Activated CD8-positive, alpha-beta T cell treated with anti-CD3 and anti-CD28 coated beads, Interleukin-2, amount 10 ng/mL, durations not matched to agents 7 days and 5 days (primary cell): Measurements from ENCODE around the gene ABHD6. TPM values are rescaled to one million over a fixed set of nuclear protein-coding genes. Genes with fewer than 3 reads are reported as not detected.
"Not testable (repeated sequence)": the region's sequence is repeated elsewhere in the genome, so short reads cannot be mapped to it uniquely, and the experiment has no call there.

Source experiments
- ATAC-seq: fragments of 150-1000 bp; cut with Tn5 transposase; one replicate; pipeline ENCODE4 v1.10.0; 2021; ENCODE audit warnings: moderate library complexity
- CTCF ChIA-PET: fragments of 350-600 bp; sonication (Branson Sonifier 250); formaldehyde crosslinking; loops from one replicate; lab custom pipeline; 2021; ENCODE audit warnings: antibody characterized with exemption; lab: Charles Lee
- POLR2A ChIA-PET: fragments of 350-600 bp; sonication (Branson Sonifier 250); formaldehyde crosslinking; loops from one replicate; lab custom pipeline; 2021; ENCODE audit warnings: antibody characterized with exemption; lab: Charles Lee
- DNase-seq: peaks from one replicate; pipeline ENCODE4 v3.0.0-alpha.2; 2020
- H3K27ac Mint-ChIP-seq: one replicate; pipeline ENCODE4 v1.8.0; 2021; ENCODE audit warnings: mild to moderate bottlenecking, mixed read lengths
- H3K27me3 Mint-ChIP-seq: one replicate; pipeline ENCODE4 v1.8.0; 2021; ENCODE audit warnings: low read depth, mixed read lengths
- H3K36me3 Mint-ChIP-seq: one replicate; pipeline ENCODE4 v1.8.0; 2021; ENCODE audit warnings: low read depth, mixed read lengths
- H3K4me1 Mint-ChIP-seq: one replicate; pipeline ENCODE4 v1.8.0; 2021; ENCODE audit warnings: low read depth, mixed read lengths
- H3K4me3 Mint-ChIP-seq: one replicate; pipeline ENCODE4 v1.8.0; 2021; ENCODE audit warnings: mild to moderate bottlenecking, mixed read lengths
- H3K9me3 Mint-ChIP-seq: one replicate; pipeline ENCODE4 v1.8.0; 2022; ENCODE audit warnings: mixed read lengths; ENCODE audit not compliant: insufficient read depth
- total RNA-seq, 2 experiments: library from RNA; stranded (reverse); gene quantifications; one replicate each; pipeline ENCODE4 v1.2.3, GENCODE V29; 2021

The ABHD6 gene
- total RNA-seq, 2 experiments from 2014 or later, result 4.0 to 4.4 TPM

- H3K4me1 Mint-ChIP-seq, result peaks cover 14% of the 10 kb centered on the region
- H3K4me3 Mint-ChIP-seq, result no peak overlapping the region
- ChIA-PET POLR2A (no interaction called here), CTCF (interaction anchor here (1.1 to 3.1 kb wide), 2 partner anchors 8 to 22 kb away, joined by 3 to 14 read pairs; no protein-coding TSS in a partner anchor)
- no peaks in the 10 kb centered on the region for H3K9me3 Mint-ChIP-seq
- peaks cover 11% of the 10 kb centered on the region for H3K27me3 Mint-ChIP-seq
- no peak for DNase-seq
- no peak for ATAC-seq
- no peaks in the 10 kb centered on the region for H3K36me3 Mint-ChIP-seq
- H3K27ac Mint-ChIP-seq, result no peak overlapping the region
These were observed 27.7 kb upstream of the ABHD6 start for GRCh38 chr3:58209933-58210332.

- no peaks in the 10 kb centered on the region for H3K36me3 Mint-ChIP-seq
- no peaks in the 10 kb centered on the region for H3K9me3 Mint-ChIP-seq
- POLR2A ChIA-PET, result no interaction called here
- H3K27me3 Mint-ChIP-seq, result peaks cover 9% of the 10 kb centered on the region
- CTCF ChIA-PET, result interaction anchor here (1.1 kb wide), 1 partner anchor 9 kb away, joined by 3 read pairs; no protein-coding TSS in a partner anchor
- no peak for ATAC-seq
- no peak for DNase-seq
- peaks cover 18% of the 10 kb centered on the region for H3K4me1 Mint-ChIP-seq
- no peak within 1 kb of the TSS for H3K27ac Mint-ChIP-seq
- no peak within 1 kb of the TSS for H3K4me3 Mint-ChIP-seq
These were observed 26.7 kb upstream of the ABHD6 start, which contains the start of gene DNASE1L3 for GRCh38 chr3:58210761-58211460. DNASE1L3 (minus strand) TSS chr3:58210972; CDS start chr3:58210906, 66 bp downstream.

GRCh38 chr3:58214484-58215316 lies 22.9 kb upstream of the ABHD6 start:
- no peaks in the 10 kb centered on the region for H3K36me3 Mint-ChIP-seq
- CTCF ChIA-PET, result interaction anchor here (1.0 to 10.9 kb wide), 12 partner anchors 9 to 350 kb away, joined by 3 to 170 read pairs (median 5); partner anchors contain the start of genes HTD2 and RPP14
- H3K9me3 Mint-ChIP-seq, result no peaks in the 10 kb centered on the region
- no peak overlapping the region for H3K4me3 Mint-ChIP-seq
- DNase-seq (peak; percentile 40), ATAC-seq (peak; percentile 70)
- peaks cover 9% of the 10 kb centered on the region for H3K27me3 Mint-ChIP-seq
- H3K27ac Mint-ChIP-seq, result peak overlapping the region; percentile 51
- POLR2A ChIA-PET, result no interaction called here
- H3K4me1 Mint-ChIP-seq, result peaks cover 15% of the 10 kb centered on the region

- ChIA-PET CTCF (interaction anchor here (1.0 to 10.9 kb wide), 12 partner anchors 8 to 351 kb away, joined by 3 to 170 read pairs (median 5); partner anchors contain the start of genes FLNB, HTD2 and RPP14), POLR2A (no interaction called here)
- H3K4me3 Mint-ChIP-seq, result no peak overlapping the region
- no peaks in the 10 kb centered on the region for H3K36me3 Mint-ChIP-seq
- peaks cover 14% of the 10 kb centered on the region for H3K27me3 Mint-ChIP-seq
- H3K9me3 Mint-ChIP-seq, result no peaks in the 10 kb centered on the region
- H3K4me1 Mint-ChIP-seq, result peaks cover 15% of the 10 kb centered on the region
- DNase-seq, result no peak
- H3K27ac Mint-ChIP-seq, result peak overlapping the region; percentile 51
- ATAC-seq, result no peak
These were observed 22.1 kb upstream of the ABHD6 start for GRCh38 chr3:58215317-58216025.

GRCh38 chr3:58216496-58217195 lies 20.9 kb upstream of the ABHD6 start:
- Mint-ChIP-seq H3K36me3 (no peaks in the 10 kb centered on the region), H3K4me3 (no peak overlapping the region), H3K27ac (no peak overlapping the region), H3K27me3 (peaks cover 14% of the 10 kb centered on the region), H3K9me3 (no peaks in the 10 kb centered on the region), H3K4me1 (peaks cover 15% of the 10 kb centered on the region)
- POLR2A ChIA-PET, result no interaction called here
- no peak for DNase-seq
- no peak for ATAC-seq
- CTCF ChIA-PET, result interaction anchor here (0.6 to 10.9 kb wide), 32 partner anchors 9 to 262 kb away, joined by 3 to 170 read pairs (median 3); partner anchors contain the start of genes ABHD6, FLNB, HTD2 and RPP14

- Mint-ChIP-seq H3K27ac (no peak overlapping the region), H3K4me3 (no peak overlapping the region), H3K27me3 (peaks cover 10% of the 10 kb centered on the region), H3K4me1 (peaks cover 15% of the 10 kb centered on the region), H3K36me3 (no peaks in the 10 kb centered on the region), H3K9me3 (no peaks in the 10 kb centered on the region)
- POLR2A ChIA-PET, result no interaction called here
- DNase-seq, result peak; percentile 72
- peak; percentile 89 for ATAC-seq
- CTCF ChIA-PET, result interaction anchor here (0.6 to 10.9 kb wide), 38 partner anchors 8 to 263 kb away, joined by 3 to 170 read pairs (median 3); partner anchors contain the start of genes ABHD6, FLNB, HTD2 and RPP14
These were observed 20.3 kb upstream of the ABHD6 start for GRCh38 chr3:58217209-58217811.

GRCh38 chr3:58218904-58219303 lies 18.7 kb upstream of the ABHD6 start:
- H3K27me3 Mint-ChIP-seq, result peaks cover 10% of the 10 kb centered on the region
- ChIA-PET CTCF (interaction anchor here (0.7 to 10.9 kb wide), 7 partner anchors 10 to 90 kb away, joined by 3 to 170 read pairs (median 4); no protein-coding TSS in a partner anchor), POLR2A (no interaction called here)
- ATAC-seq (no peak), DNase-seq (no peak)
- H3K9me3 Mint-ChIP-seq, result no peaks in the 10 kb centered on the region
- H3K4me3 Mint-ChIP-seq, result no peak overlapping the region
- H3K4me1 Mint-ChIP-seq, result peaks cover 15% of the 10 kb centered on the region
- no peak overlapping the region for H3K27ac Mint-ChIP-seq
- no peaks in the 10 kb centered on the region for H3K36me3 Mint-ChIP-seq

GRCh38 chr3:58222161-58222724 lies 15.3 kb upstream of the ABHD6 start:
- CTCF ChIA-PET, result interaction anchor here (1.2 to 10.9 kb wide), 4 partner anchors 9 to 85 kb away, joined by 3 to 170 read pairs (median 6); partner anchors contain the start of genes HTD2 and RPP14
- Mint-ChIP-seq H3K4me3 (no peak overlapping the region), H3K27ac (no peak overlapping the region), H3K9me3 (no peaks in the 10 kb centered on the region), H3K4me1 (peaks cover 2% of the 10 kb centered on the region), H3K27me3 (peaks cover 18% of the 10 kb centered on the region), H3K36me3 (no peaks in the 10 kb centered on the region)
- ATAC-seq (no peak), DNase-seq (no peak)
- POLR2A ChIA-PET, result no interaction called here

- ChIA-PET CTCF (interaction anchor here (1.0 to 2.2 kb wide), 5 partner anchors 9 to 82 kb away, joined by 3 to 7 read pairs (median 5); partner anchors contain the start of genes HTD2 and RPP14), POLR2A (interaction anchor here (1.0 kb wide), 1 partner anchor 15 kb away, joined by 3 read pairs; no protein-coding TSS in a partner anchor)
- H3K27ac Mint-ChIP-seq, result no peak overlapping the region
- H3K36me3 Mint-ChIP-seq, result no peaks in the 10 kb centered on the region
- peaks cover 23% of the 10 kb centered on the region for H3K27me3 Mint-ChIP-seq
- no peak overlapping the region for H3K4me3 Mint-ChIP-seq
- no peaks in the 10 kb centered on the region for H3K9me3 Mint-ChIP-seq
- H3K4me1 Mint-ChIP-seq, result no peaks in the 10 kb centered on the region
- ATAC-seq (no peak), DNase-seq (no peak)
These were observed 13.7 kb upstream of the ABHD6 start for GRCh38 chr3:58223855-58224254.

- H3K4me1 Mint-ChIP-seq, H3K27ac Mint-ChIP-seq, H3K9me3 Mint-ChIP-seq, POLR2A ChIA-PET, H3K36me3 Mint-ChIP-seq, DNase-seq, H3K4me3 Mint-ChIP-seq, ATAC-seq: not testable (repeated sequence)
- CTCF ChIA-PET, result interaction anchor here (0.9 to 1.1 kb wide), 4 partner anchors 11 to 60 kb away, joined by 3 to 4 read pairs (median 4); no protein-coding TSS in a partner anchor
- peaks cover 40% of the 10 kb centered on the region for H3K27me3 Mint-ChIP-seq
These were observed 9.7 kb upstream of the ABHD6 start for GRCh38 chr3:58227933-58228332.
